Ramos (cell line): Measurements from ENCODE around the gene TMEM95.
"Not testable (repeated sequence)": the region's sequence is repeated elsewhere in the genome, so short reads cannot be mapped to it uniquely, and the experiment has no call there.

Source experiments
- in situ Hi-C: fragments of 300-500 bp; cut with MboI; formaldehyde crosslinking; loops from one replicate; pipeline ENCODE4 v1.14.3; 2022; ENCODE audit warnings: low sequenced_read_pairs; ENCODE audit not compliant: unreplicated experiment

The TMEM95 gene

DNA sequence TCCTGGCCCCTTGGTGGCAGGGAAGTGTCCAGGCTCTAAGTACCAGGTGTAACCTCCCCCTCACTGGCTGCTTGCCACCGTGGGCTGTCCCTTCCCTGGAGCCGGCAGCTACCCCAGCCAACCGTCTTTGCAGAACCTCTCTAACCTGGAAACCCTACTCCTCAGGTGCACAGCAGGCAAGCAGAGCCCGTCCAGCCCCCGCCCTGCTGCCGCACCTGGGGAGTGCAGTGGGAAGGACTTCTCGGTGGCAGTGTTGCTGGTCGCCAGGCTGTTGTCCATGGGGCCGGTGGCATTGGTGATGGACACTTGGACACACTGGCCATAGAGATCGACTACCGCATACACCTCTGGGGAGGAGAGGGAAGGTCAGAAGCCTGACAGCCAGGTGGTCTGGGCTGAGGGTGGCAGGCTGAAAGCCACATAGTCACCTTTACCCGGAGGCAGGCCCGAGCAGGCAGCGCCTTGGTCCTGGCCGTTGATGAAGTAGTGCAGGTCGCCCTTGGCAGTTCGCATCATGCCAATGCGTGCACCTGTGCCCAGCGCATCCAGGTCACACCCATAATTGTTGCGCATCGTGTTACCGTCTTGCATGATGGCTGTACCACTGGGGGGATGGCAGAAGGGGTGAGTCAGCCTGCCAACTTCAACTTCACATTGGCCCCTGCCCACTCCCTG, 32.3 kb upstream of the TMEM95 start:
- in situ Hi-C loops = no loop called here

DNA sequence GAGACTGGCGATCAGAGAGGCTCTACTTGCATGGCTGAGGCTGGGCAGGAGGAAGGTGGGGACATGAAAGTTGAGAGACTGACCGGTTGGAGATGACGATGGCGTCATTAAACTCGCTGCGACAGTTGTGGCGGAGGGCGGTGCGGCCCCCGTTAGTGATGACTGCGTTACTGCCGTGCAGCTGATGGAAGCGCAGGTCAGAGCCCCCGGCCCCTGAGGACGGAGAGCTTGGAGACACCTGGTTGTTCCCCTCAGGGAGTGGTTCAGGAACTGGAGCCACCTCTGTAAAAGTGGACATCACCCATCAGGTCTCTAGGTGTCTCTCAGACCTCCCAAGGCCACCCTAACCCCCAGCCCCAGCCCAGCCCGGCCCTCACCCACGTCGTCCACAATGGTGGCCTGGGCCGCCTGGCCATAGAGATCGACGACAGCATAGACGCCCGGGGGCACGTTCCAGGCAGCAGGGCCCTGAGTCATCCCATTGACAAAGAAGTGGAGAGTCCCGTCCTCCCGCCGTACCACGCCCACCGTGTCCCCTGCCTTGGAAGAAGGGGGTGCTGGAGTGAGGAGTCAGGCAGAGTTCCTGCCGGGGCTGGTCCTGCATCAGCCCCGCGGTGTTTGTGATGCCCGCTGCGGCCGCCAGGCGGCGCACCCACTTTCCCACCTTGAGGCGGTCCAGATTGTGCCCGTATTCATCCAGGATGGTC, 31.1 kb upstream of the TMEM95 start:
- in situ Hi-C loops = no loop called here

DNA sequence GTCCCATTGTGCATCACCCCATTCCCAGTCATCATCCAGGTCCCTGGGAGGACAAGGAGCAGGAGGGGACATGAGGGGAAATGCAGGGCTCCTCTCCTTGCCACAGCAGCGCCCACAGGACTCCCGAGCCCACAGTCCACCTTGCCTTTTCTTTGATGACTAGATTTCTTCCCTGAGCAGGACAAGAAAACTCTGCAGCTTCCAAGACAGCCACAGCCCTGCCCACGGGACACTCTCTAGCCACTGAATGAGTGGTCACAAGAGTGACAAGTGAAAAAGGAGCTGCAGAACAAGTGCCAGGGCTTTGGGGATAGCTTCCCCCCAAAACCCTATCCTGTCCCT, 30.5 kb upstream of the TMEM95 start:
- in situ Hi-C loops = no loop called here

DNA sequence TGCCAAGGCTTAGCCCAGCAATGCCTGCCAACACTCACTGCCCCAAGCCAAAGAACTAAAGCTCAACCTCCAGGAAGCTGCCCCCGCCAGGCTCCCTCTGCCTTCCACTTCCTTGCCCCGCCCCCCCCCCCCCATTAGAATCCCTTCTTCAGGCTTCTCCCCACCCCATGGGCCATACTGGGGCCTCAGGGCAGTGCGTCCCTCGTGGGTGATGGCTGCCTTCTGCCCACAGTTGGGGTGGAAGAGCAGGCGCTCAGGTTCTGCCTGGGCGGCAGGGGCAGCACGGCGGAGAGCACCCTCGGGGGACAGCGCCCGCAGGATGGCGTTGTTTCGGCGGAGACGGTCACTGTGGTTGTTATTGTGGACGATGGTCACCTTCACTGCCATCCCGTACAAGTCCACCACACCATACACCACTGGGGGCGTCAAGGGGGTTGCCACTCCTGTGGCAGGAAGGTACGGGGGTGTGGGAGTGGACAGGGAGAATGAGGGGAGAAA, 29.9 kb upstream of the TMEM95 start:
- in situ Hi-C loops = no loop called here

DNA sequence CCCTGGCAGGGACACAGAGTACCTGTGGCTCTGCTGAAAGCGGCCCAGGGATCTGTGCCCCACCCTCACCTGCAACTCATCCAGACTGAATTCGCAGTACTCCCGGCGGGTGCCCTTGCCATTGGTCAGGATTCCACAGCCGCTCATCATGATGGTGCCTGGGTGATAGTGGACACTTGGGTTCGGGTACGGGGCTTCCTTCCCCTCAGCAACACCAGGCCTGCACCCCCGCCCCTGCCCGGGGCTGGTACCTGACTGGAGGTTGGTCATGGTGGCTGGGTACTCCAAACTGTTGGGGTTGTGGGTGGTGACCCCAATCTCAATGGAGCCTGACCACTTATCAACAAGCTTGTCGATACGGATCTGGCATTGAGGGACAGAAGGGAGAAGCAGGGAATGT, 28.8 kb upstream of the TMEM95 start:
- in situ Hi-C loops = no loop called here

DNA sequence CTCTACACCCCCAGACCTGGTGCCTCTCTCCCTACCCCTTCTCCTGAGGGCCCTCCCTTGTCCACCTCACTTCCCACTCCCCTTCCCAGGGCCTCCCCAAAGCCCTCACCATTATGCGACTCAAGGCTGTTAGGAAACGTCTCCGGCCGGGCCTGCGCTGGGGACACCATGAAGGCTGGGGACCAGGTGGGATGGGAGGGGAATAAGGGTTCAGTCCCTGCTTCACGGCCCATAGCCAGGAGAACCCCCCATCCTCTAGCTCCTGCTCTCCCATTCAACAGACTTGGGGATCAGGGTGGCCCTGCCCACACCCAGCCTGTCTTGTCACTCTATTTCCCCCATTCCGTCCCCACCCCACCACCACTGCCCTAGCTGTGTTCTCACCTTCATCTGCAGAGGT, 27.9 kb upstream of the TMEM95 start:
- in situ Hi-C loops = no loop called here

DNA sequence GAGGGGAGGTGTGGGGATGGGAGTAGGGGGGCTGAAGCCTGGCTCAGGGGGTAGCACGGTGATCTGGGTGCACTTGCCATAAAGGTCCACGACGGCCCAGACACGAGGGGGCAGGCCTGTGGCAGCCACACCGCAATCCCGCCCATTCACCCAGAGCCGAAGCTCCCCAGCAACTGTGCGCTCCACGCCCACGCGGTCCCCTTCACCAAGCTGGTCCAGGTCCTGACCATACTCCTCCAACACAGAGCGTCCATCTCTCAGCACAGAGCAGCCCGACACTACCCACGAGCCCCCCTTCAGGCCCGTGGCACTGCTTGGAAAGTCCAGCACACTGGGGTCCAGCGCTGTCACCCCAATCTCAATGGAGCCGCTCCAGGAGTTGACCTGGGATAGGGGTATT, 27.5 kb upstream of the TMEM95 start:
- in situ Hi-C loops = no loop called here

DNA sequence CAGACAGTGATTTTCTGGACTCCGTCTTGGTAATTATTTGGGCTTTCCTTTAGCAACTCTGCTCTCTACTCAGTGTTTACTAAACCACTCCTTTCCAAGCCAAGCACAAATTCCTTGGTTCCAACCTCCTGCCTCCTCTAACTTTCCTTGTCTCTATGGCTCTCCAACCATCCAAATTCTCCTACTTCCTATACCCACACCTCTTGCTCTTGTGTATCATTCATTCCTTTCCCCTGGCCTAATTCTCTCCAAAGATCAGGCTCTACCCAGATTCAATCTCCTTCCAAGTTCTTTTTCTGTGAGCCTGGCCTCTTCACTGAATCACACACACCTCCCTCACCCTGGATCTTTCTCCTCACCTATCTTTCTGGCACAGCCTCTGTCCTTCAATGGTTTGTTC, 26.9 kb upstream of the TMEM95 start:
- in situ Hi-C loops = no loop called here

DNA sequence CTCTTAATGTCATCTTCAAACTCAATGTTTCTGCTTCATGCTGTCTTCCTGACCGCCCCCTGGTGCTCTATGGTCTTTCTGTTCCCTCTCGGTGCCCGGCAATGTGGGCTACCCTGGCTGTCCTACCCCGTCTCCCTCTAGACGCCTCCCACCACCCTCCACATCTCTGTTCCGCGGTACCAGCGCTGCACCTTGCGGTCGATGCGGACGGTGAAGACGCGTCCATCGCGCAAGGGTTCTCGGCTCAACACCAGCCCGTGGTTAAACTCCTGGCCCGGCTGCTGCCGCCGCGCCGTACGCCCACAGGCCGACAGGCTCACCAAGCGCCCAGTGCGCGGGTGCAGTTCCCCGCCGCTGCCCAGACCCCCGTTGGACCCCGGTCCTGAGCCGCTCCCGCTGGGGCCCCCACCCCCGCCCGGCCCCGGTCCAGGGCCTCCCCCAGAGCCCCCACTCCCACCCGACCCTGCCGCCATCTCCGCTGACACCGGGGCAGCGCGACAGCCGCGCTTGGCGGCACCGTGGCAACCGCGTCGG, 26.0 kb upstream of the TMEM95 start, which contains the start of gene NEURL4:
TSS of gene NEURL4 (minus strand) at position 496 of the 534 bp plus-strand sequence. CDS start at position 473, 23 bp downstream.
- in situ Hi-C loops = no loop called here

DNA sequence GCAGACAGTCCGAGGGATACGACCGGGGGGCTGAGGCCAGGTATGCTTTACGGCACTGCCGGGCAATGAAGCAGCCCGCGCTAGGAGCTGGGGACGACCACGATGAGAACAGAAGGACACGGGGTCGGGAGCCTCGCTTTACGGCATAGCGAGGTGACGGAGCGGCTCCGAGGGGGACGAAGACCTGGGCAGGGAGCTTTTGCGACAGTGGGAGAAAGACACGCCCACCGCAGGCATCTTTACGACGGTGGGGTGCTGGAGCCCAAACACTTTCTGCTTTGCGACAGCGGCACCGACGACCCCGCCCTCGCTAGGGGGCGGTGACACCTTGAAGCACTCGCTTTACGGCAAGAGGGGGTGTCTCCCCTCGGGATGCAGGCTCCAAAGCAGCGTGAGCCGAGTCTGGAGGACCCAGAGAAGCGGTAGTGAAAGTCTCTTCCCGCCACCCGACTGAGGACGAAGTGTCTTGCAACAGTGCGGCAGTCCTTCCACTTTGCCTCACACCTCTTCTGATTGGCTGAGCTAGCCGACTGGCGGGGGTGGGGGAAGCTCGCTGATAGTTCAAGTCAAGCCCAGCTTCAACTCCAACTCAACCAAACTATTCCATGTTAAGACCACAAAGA, 25.5 kb upstream of the TMEM95 start:
- in situ Hi-C loops = no loop called here

DNA sequence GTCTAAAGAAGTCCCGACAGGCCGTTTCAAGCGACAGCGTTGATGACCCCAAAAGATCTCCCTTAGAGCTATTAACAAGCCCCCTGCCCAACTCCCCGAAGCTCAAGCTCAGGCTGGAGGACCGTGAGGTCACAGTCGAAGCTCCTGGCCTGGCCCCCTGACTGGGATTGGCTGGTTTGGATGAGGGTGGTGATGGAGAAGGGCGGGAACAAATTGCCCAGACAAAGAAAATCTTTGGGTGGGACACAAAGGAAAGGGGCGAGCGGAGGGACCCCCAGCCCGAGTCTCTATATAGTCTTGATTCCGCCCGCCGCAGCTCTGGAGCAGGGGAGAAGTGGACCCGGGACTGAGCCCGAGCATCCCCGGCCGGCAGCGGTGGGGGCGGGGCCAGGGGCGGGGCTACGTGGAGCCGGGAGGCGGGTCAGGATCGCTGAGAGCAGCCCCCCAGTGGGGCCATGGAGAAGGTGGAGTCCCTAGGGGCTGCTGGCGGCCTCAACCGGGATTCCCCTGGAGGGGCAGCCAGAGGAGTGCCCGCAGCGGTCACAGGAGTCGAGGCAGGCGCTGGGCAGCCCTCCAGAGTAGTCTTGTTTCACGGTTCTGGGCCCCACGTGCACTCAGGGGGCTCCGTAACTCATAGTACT, 24.8 kb upstream of the TMEM95 start:
- in situ Hi-C loops = no loop called here

DNA sequence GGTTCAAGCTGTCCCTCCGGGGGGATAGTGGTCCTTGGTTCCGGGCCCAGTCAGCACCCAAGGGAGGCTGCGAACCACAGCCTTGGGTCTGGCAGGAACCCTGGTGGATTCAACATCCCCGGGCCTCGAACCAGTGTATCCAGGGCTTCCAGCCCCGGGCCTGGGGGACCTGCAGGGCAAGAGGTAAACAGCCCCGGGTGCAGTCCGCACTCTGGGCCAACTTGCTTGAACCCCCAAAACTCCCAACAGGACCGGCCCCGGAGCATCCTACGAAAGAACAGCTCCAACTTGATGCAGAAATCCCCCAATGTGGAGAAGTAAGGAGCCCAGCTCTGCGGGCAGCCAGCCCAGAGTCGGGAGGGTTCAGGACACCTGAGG, 24.3 kb upstream of the TMEM95 start:
- in situ Hi-C loops = no loop called here

DNA sequence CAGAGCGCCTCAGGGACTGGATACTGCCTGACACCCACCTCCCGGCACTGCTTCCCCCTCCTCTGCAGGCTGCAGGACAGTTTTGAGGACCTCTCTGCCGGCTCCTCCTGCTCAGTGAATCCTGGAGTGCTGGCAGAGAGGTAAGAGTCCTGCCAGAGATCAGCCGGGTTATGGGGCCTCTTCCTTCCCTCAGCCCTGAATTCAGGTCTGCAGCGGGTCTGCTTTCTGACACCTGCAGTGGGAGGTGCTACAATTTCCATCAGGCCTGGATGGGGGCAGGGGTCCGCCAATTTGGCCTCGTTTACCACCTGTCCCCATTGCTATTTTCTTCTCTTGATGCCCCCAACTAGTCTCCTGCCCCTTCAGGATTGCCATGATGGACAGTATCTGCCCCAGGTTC, 22.8 kb upstream of the TMEM95 start:
- in situ Hi-C loops = no loop called here

DNA sequence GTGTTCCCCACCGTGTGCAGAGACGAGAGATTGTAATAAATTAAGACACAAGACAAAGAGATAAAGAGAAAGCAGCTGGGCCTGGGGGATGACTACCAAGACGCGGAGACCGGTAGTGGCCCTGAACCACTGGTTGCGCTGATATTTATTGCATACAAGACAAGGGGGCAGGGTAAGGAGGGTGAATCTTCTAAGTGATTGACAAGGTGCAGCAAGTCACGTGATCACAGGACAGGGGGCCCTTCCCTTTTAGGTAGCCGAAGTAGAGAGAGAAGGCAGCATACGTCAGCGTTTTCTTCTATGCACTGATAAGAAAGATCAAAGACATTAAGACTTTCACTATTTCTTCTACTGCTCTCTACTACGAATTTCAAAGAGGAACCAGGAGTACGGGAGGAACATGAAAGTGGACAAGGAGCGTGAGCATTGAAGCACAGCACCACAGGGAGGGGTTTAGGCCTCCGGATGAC, 22.3 kb upstream of the TMEM95 start:
- in situ Hi-C loops = not testable (repeated sequence)

DNA sequence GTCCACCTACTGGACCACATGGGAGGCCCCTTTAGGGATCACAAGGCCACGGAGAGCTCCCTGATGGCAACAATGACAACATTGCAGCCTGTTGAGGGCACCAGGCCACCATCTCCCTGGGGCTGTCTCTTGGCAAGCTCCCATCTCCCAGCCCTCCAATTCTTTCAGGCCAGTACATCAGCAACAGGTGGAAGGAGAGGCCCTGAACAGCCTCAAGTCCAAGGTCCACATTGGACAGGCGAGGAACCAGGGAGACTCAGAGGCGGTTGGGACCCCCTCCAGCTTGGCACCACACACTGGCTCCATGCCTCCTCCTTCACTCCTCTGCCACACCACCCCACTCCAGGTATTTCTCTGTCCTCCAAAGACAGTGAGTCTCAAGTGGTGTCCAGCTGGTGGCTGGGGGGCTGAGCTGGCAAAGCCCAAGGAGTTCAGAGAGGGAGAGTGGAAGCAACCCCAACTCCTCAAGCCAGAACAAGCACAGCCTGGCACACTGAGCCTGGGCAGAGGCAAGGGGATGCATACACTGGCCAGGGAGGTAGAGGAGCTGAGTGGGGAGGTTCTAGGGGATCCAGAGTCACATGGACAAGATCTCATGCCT, 19.9 kb upstream of the TMEM95 start:
- in situ Hi-C loops = no loop called here

DNA sequence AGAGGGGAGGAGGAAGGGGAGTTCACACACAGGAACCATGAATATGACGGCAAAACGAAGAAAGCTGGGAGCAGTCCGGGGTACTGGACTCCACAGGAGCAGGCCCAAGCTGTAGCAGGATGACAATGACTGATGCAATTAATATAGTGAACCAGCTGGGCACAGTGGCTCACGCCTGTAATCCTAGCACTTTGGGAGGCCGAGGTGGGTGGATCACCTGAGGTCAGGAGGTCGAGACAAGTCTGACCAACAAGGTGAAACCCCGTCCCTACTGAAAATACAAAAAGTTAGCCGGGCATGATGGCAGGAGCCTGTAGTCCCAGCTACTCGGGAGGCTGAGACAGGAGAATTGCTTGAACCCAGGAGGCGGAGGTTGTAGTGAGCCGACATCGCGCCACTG, 19.2 kb upstream of the TMEM95 start:
- in situ Hi-C loops = not testable (repeated sequence)

DNA sequence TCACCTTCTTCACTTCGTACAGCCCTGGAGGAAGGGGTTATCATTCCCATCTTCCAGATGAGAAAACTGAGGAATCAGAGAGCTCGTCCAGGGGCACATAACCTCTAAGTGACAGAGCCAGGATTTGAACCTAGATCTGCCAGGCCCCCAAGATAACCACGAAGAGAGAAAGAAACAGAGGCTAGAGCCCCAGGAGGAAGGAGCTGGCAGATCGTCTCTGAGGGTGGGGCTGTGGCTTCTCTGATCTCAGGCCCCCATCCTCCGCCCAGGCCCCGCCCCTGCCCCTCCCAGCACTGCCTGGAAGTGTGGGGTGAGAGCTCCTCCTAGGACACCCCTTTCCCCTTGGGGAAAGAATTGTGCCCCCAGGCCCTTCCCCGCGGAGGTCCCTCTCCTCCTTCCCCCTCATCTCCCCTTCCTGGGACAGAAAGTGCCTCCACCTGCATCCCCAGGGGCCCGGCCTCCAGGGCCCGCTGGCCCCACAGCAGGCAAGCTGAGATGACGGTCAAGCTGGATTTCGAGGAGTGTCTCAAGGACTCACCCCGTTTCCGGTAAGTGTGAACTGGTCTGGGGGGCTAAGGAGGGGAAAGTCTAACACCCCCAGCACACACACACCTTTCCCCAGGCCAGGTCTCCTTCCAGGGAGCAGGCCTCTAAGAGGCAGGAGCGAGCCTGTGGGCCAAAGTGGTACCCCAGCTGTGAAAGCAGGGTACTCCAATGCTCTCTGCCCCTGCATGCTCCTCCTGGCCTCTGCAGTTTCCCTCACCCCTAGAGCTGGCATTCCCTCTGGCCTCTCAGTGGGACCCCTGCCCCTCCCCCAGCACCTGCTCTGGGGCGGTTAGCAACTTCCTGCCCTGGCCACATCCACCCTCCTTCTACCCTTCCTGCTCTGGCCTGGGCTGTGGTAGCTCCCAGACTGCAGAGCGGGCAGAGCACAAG, 18.4 kb upstream of the TMEM95 start, which contains the start of gene ACAP1:
TSS of gene ACAP1 (plus strand) at position 290 of the 936 bp plus-strand sequence. CDS start at position 496, 206 bp downstream.
- in situ Hi-C loops = no loop called here

DNA sequence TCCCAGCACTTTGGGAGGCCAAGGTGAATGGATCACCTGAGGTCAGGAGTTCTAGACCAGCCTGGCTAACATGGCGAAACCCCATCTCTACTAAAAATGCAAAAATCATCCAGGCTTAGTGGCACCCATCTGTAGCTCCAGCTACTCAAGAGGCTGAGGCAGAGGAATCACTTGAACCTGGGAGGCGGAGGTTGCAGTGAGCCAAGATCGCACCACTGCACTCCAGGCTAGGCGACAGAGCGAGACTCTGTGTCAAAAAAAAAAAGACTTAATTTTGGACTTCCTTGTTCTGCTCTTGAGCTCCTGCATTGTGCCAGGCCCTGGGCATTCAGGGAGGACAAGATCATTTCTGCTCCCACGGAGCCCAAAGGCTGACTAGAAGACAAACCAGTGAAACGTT, 17.4 kb upstream of the TMEM95 start:
- in situ Hi-C loops = not testable (repeated sequence)

DNA sequence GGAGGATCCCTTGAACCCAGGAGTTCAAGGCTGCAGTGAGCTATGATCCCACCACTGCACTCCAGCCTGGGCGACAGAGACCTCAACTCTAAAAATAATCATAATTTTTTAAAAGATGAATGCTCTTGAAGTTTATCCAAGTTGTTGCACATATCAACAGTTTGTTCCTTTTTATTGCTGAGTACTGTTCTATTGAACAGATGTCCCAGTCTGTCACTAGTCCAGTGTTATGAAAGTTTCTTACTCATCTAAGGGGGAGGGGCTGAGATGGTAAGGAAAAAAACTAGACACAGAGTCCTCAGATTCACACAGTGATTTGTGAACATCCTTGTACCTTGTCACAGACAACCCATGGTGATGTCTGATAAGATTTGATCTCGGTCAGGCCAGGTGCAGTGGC, 14.8 kb upstream of the TMEM95 start:
- in situ Hi-C loops = loop anchor here (10.0 kb wide), 1 partner anchor 65 kb away; no protein-coding TSS in a partner anchor
